HG03097 (cell line): ENCODE data around the gene CTIF.

ENCODE experiments used
- ATAC-seq: cut with Tn5 transposase; IDR thresholded peaks from one replicate; pipeline ENCODE4 v1.9.1; 2021; ENCODE audit not compliant: unreplicated experiment, low FRiP score

CTIF gene

DNA sequence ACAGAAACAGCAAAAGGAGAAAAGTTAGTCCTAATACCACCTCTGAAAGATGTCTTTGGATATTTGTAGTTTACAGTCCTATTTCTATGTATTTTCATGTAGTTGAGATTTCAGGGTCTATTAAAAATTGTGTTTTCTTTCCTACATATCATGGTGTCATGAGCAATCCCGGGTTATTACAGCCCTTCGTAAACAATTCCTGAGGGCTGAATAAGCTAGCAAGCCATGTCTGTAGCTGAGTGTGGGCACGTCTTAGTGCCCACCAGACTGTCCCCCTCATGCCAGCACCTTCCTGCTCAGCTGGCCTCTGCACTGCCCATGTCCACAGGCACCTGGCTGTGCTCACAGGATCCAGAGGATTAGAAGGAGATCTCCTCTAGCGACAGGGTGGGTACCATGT, 60.6 kb downstream of the CTIF start:
- no peak for ATAC-seq

DNA sequence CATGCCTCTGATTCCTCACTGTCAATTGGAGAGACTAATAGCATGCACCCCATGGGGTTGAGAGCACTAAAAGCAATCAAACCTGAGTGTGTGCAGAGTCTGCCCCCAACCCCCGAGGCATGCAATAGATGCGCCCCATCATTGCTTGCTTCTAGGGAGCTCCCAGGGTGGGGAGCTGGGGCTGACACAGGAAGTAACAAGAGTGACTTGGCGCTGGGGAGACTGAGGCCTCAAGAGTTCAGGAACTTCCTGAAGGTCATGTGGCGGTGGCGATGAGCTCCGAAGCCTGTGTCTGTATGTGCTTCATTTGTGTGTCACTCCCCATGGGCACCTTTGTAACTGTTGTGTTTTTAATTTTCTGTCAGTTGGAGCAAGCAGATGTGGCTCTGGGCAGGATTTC, 61.2 kb downstream of the CTIF start:
- no peak for ATAC-seq

DNA sequence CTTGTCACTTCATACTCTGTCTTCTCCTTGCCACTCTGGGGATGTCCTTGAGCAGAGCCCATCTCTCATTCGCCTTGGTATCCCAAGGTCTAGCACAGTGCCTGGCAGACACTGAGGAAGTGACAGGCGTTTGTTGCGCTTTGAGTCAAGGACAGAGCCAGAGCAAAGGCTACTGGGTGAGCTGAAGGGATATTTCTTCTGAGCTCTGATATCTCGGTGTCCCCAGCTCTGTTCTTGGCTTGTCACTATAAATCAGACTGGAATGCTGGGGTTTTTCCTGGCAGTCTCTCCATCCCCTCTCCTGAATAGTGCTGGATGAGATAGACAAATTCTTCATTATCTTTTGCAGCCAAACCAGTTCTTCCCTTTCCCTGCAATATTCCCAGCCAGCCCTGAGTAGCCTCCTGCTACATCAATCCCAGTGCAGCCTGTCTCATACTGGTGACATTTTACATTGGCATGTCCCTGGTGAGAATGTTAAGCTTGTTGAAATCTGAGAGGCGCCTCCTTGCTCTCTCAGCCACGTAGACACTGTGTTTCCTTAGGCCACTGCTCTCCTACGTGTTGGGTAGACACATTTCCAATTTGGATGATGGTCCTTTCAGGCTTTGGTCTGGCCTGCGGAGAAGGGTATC, 61.7 kb downstream of the CTIF start:
- no peak for ATAC-seq

DNA sequence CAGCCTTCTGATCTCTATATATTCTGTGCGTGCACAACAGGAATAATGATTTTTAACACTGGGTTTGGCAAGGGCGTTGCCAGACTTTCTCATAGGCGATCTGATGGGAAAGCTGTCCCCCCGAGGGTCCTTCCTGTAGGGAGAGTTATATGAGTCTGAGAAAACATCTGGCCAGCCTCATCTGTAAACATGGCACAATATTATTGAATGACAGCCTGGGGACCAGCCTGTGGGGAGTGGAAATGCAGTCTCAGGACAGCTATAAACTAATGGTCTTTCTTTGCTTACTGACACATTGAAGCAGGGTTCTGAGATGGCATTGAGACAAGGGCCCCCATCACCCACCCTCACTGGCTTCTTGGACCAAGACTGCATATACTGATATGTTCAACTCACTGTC, 62.5 kb downstream of the CTIF start:
- no peak for ATAC-seq

DNA sequence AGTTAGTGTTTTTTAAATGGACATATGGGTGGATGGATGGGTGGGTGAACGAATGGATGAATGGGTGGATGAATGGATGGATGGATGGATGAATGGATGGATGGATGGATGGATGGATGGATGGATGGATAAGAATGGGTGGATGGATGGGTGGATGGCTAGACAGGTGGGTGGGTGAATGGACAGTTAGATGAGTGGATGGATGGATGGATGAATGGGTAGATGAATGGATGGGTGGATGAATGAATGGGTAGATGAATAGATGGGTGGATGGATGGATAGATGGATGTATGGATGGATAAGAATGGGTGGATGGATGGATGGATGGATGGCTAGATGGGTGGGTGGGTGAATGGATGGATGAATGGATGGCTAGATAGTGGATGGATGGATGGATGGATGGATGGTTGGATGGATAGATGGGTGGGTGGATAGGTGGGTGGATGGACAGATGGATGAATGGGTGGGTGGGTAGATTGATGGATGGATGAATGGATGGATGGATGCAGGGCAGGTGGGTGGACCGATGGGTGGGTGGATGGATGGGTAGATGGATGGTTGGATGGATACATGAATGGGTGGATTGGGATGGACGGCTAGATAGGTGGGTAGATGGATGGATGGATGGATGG, 64.0 kb downstream of the CTIF start:
- ATAC-seq, result no peak

DNA sequence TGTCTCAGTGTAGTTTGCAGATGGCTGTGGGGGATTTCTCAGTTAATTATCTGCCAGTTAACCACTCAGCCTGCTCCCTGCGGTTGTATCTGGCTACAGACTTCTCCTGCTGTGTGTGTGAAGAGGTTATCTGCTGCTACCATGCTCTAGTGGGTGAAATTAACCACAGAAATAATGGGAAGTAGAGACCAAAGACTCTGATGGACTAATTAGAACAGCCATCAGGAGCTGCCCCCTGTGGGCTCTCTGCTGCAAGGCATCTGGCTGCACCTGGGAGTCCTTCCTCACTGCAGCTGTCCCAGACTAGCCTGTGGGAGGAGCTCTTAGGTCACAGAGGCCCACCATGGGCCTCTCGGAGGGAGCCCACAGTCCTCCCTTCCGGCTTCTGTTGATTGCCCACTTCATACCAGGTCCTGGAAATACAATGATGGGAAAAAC, 66.6 kb downstream of the CTIF start:
- peak; percentile 74 for ATAC-seq

DNA sequence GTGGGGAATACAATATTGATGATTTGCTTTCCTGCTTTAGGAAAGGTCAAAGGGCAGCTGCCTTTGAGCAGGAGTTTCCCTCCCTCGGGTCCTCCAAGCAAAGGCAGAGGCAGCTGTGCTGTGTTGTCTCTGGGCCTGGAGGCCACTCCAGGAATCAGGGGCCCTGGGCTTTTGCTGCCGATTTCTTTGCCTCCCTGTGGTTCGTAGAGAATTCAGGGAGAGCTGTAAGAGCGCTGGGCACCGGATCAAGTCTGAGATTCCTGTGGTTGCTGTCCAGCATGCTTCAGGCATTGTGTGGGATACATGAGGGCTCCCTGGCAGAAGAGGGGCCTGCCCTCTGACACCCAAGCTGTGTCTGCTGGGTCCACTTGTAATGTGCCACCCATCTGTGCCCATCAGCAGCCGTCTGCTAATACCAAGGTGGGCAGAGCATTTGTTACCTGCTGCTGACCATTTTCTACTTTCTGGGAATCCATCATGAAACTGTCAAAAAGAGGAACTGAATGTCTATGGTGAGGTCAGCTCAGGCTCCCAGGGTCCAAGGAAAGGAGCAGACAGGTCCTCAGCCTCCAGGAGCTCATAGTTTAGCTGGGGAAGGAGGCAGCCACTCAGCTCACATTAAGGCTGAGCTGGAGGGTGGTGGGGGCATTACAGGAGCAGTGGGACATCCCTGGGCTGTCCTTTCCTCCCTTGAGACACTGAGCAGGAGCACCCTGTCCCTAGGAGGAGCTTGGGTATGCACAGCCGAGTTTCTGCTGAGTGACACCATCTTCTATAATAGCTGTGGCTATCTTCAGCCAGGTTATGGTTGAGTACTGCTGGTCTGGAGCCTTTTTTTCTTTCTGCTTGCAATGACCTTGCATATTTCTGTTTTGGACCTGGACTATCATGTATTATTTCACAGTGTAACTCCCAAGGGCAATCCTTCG, 68.5 kb downstream of the CTIF start:
- no peak for ATAC-seq

DNA sequence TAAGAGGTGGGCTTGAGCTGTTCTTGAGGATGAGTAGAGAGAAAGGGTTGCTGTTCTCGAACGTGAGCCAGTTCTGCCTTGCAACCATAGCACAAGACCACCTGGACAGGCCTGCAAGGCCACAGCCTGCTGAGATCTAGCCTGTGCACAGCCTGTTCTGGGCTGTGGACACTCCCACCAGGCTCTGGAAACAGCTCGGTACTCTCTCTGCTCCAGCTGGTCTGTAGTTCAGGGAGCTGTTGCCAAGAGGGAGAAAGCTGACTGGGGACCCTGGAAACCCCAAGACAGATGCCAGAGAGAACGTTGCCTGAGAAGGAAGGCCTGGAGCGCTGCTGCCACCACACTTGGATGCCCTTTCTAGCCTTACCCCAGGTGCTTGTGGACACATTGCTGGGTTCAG, 69.8 kb downstream of the CTIF start:
- no peak for ATAC-seq

DNA sequence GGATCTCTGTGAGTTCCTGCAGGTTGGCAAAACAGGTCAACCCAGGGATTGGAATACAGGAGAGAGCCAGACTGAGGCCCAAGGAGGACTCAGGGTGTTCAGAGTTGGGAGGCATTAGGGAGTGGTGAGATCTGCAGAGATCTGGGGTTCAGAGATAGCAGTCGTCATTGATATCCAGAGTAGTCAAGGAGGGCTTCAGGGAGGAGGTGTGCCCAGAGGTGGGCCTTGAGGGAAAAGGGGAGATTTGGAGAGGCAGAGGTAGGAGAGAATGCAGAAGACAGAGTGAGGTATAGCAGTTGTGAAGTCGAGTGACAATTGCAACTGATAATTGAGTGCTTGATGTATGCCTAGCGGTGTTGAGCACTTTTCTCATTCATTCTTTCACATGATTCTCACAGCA, 70.3 kb downstream of the CTIF start:
- ATAC-seq, result no peak

DNA sequence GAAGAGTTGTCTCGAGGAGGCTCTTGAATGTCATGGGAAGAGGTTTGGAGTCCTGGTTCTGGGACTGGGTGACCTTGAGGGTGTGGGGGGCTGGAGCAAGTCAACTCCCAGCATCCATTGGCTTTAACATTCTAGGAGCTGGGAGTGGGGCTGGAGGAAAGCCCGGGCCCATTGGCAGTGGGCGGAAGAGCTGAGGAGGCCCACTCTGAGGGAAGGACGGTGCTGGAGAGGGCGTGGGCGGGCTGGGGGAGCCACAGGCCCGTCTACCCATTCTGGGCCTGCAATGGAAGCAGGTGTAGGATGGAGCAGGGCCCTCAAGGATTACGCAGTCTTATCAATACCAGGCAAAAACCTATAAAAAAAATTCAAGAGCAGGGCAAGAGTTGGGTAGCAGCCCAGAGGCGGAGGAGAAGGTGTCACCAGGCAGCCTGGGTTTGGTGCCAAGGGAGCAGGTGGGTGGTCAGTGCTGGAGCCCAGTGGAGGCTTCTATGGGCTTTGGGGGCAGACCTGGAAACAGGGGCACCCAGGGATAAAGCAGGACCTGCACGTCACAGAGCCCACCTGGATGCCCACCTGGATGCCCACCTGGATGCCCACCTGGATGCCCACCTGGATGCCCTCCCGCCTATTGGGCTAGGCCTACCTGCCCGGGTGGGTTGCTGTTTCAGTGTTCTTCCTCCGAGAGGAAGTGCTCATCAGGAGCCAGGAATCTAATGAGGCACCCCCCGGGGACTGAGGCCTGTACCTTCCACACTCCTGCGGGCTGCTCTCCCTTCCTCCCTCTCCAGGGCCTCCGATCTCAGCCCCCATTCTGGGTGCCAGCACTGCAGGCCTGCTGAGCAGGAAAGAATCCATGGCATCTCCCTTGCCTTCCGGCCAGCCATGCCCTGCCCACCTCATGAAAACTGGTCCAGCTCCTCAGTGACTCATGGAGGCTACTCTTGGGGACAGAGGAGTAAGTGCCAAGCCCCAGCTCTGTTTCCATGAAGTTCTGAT, 71.3 kb downstream of the CTIF start:
- ATAC-seq, result no peak

DNA sequence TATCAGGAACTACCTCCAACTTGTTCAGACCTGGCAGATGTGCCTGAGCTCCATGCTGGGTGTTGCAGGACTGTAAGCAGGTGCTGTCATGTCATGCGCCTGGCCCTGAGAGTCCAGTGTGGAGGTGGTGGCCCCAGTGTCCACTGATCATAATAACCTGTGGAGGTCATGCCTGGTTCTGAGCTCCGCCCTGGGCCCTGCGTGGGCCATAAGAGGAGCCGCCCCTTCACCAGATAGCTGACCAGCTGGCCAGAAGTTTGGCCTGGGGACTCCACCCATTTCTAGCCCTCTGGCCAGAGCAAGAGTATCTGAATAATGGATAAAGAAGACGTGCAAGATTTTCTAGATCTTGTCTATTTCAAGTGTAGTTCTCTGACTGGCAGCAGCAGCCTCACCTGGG, 72.4 kb downstream of the CTIF start:
- ATAC-seq, result no peak

DNA sequence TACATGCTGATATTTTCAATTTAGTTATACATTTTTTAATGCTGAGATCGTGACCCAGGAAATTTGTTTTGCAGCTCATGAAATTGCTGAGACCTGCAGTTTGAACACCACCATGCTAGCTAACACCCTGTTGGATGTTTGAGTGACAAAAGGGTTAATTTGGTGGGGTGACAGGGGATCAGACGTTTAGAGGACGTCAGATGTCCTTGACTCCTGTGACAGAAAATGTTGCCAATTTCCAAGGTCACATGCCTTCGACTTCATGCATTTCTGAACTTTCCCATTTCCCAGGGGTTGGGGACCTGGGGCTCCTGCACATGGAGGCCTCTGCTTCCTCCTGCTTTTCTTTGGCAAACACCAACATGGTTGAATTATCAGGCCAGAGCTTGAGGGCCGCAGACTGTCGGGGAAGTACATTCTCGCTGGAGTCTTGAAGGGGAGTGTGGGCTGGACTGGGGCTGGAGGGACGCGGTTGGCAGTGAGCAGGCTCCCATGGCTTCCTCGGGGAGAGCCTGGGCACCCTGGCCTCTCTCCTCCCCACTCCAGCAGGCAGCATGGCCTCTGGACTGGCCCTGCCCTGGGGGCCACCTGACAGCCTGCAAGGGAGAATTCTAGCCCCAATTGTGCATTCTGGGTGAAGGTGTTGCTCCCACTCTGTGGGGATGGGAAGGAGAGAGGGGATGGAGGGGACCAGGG, 73.1 kb downstream of the CTIF start:
- no peak for ATAC-seq

DNA sequence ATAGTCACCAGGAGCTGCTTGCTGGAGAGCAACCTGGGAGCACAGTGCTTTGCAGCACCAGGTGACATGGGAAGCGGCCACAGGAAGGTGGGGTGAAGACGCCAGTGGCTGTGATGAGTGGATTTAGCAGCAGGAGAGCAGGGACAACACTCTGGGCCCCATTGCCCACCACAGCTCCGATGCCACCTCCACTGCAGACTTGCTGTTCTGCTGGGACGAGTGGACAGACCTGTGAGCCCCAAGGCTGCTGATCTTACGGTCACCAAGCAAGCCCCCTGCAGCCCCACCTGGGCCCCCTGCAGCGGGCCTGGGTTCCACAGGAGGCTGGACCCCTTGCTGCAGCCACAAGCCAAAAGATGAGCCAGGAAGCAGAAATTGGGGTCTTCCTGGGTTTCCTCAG, 73.7 kb downstream of the CTIF start:
- ATAC-seq, result no peak

DNA sequence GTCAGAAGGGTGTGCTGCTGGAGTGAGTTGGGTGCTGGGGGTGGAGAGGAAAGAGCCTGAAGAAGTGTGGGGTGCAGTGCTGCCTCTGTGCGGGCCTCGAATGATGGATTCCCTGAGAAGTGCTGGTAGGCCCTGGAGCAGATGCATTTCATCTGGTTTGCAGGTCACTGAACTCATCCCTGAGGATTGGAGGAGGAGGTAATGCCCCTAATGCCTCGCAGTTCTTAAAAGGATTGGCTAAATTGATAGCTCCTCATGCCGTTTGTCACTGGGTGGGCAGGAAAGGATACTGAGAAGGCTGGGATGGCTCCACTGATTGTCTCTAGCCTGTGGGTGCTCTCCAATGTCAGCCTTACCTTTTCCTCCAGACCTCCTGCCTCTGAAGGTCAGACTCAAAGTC, 74.1 kb downstream of the CTIF start:
- ATAC-seq, result no peak

DNA sequence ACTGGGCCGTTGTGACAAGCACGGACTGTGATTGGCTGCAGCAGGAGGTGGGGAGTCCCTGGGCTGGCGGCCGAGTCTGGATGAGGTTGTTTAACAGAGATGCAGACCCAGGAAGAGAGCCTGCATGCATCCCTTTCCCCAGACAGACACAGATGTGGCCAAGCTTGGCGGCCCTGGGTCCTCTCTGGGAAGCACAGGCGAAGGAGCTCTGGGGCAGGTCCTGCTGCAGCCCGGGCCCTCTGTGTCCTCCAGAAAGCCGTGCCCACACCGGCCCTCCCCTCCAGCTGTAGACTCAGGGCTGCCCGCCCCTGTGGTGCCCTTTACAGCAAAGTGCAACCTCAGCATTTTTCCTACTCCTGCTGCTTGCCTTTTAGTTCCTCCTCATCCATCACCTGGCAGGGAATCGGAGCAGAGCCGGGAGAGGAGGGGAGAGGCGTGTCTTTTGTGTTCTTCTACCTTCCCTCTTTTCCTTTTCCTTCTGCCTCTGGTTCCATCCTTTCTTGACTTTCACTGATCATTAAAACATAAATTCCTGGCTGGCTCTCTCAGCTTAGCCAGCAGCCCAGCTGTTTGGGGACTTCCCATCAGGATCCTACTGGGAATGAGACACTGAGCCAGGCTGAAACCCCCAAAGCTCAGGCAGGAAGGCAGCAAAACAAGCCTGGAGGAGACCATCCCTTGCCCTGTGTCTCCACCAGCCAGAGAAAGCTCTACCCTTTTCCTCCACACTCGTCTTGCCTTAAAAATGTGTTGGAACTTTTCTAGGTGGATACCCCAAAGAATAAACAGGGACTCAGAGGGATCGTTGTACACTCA, 75.0 kb downstream of the CTIF start:
- no peak for ATAC-seq

DNA sequence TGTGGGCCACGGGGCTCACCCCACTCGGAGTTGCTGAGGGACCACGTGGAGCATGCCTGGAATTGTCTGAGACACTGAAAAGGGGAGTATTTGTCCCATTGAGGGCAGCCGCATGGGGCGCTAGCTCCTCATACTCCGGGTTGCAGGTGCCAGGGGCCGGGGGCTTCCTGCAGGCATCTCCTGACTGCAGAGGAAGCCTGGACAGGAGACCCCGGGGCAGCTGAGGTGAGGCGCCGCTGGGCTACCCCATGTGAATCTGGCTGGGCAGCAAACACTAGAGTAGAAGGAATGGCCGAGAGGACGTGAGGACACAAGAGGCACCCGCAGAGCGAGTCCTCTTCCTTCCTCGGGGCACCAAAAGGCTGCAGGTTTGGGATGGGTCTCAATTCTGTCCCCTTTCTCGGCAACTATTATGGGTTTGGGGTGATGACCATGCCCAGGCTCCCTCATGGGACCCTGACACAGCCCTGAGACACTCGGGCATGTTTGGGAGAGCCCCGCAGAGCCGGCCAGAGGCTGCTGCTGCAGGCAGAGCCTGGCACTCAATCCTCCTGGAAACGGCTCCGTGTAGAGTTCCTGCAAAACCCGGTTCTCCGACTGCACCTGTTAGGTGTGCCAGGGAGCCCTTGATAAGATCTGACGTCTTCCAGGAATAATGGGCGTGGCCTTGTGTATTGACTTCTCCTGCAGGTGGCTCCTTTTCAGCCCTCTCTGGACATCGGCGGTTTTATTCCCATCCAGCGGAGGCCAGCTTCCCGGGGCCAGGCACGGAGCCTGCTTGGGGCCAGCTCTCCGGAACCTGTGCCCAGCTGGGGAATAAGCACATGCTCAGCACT, 77.0 kb downstream of the CTIF start:
- ATAC-seq, result no peak

DNA sequence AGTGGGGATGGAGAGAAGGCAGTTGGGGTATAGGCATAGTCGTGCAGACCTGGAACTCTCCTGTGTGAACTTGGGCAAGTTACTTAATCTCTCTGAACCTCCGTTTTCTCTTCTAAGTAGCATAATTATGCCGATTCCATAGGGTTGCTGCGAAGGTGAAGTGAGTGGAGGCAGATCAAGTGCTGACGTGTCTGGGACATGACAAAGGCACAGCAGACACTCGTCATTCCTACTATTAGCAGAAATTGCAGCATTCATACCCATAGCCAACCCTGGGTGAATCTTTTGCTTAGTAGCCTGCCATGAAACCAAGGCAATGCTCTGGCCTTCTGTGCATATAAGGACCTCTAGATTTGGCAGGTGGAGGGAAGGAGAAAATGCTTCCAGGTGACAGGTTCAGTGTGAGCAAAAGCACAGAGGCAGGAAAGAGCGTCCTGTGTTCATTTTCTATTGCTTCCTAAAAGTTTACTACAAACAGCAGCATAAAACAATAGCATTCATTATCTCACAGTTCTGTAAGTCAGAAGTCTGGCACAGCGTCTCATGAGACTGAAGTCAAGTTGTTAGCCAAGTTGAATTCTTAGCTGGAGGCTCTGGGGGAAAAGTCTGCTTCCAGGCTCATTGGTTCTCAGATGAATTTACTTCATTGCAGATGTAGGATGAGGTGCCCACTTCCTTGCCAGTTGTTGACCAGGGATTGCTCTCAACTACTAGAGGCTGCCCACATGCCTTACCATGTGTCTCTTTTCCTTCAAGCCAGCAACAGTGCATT, 77.8 kb downstream of the CTIF start:
- ATAC-seq, result no peak
